ENCODE data around the gene SEC16A.

SEC16A gene

DNA sequence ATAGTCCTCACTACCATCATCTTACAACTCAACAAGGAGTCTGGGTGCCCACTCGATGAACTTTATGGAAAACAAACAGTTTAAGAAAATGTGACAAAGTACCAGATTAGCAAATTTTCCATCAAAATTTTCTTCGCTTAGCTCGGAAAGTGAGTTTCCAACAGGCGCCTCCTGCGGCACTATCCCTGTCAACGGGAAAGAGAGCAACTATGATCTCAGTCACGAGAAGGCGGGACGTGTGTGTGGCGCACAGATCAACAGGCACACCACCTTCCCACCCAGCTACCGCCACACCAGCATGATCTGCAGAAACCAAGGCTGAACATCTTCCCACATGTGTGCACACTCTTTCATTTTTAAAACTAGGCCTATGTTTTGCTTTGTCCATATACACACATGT, 29.5 kb downstream of the SEC16A start:
- in situ Hi-C loops (cut with MboI; ENCODE audit: low sequenced_read_pairs, unreplicated experiment), result no loop called here
- TF ChIP-seq, protein P1, sequence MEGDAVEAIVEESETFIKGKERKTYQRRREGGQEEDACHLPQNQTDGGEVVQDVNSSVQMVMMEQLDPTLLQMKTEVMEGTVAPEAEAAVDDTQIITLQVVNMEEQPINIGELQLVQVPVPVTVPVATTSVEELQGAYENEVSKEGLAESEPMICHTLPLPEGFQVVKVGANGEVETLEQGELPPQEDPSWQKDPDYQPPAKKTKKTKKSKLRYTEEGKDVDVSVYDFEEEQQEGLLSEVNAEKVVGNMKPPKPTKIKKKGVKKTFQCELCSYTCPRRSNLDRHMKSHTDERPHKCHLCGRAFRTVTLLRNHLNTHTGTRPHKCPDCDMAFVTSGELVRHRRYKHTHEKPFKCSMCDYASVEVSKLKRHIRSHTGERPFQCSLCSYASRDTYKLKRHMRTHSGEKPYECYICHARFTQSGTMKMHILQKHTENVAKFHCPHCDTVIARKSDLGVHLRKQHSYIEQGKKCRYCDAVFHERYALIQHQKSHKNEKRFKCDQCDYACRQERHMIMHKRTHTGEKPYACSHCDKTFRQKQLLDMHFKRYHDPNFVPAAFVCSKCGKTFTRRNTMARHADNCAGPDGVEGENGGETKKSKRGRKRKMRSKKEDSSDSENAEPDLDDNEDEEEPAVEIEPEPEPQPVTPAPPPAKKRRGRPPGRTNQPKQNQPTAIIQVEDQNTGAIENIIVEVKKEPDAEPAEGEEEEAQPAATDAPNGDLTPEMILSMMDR (IDR thresholded peaks at IDR 0.05; ENCODE audit: borderline replicate concordance, control extremely low read depth, extremely low read depth, insufficient read depth, missing control alignments), result no peak
- DNase-seq (ENCODE audit: low spot score), result no peak

GRCh38 chr9:136451221-136451877, 31.5 kb downstream of the SEC16A start:
- no peak for DNase-seq (ENCODE audit: low spot score)
- TF ChIP-seq, protein P1 (IDR thresholded peaks at IDR 0.05; ENCODE audit: borderline replicate concordance, control extremely low read depth, extremely low read depth, insufficient read depth, missing control alignments), result no peak
- in situ Hi-C loops (cut with MboI; ENCODE audit: low sequenced_read_pairs, unreplicated experiment), result no loop called here

DNA sequence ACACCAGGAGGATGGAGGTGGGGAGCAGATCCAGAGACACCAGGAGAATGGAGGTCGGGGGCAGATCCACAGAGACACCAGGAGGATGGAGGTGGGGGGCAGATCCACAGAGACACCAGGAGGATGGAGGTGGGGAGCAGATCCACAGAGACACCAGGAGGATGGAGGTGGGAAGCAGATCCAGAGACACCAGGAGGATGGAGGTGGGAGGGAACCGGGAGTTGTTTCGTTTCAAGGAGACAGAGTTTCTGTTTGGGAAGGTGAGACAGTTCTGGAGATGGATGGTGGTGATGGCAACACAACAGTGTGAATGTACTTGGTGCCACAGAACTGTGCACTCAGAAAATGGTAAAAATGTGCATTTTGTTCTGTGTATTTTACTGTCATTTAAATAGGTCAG, 34.2 kb downstream of the SEC16A start:
- TF ChIP-seq, protein P1 (IDR thresholded peaks at IDR 0.05; ENCODE audit: borderline replicate concordance, control extremely low read depth, extremely low read depth, insufficient read depth, missing control alignments), result no peak
- DNase-seq (ENCODE audit: low spot score), result no peak
- in situ Hi-C loops (cut with MboI; ENCODE audit: low sequenced_read_pairs, unreplicated experiment), result no loop called here

DNA sequence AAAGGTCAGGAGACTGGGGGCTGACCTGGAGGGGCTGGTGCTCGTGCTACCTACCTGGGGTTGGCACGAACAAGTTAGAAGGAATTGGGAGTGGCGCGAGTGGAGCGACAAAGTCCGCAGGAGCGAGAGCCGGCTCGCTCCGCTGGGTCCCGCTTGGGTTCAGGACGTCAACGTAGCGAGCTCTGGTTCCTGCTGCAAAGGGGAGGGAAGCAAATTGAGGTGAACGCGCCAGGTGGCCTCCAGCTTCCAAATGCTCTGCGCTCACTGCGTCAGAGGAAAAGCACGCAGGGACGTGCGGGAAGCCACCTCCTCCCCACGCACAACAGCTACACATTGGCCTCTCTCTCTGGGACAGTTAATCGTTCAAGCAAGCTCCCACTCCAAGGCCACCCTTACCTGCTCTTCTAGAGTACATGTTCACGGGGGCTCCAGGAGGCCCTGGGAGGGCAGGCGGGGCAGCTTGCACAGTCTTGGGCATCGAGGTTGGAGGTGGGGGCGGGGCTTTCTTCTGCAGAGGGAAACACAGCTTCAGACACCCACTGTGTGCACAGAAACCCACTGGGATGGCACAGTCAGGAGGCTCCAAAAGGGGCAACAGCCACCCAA, 35.6 kb downstream of the SEC16A start:
- no peak for DNase-seq (ENCODE audit: low spot score)
- TF ChIP-seq, protein P1 (IDR thresholded peaks at IDR 0.05; ENCODE audit: borderline replicate concordance, control extremely low read depth, extremely low read depth, insufficient read depth, missing control alignments), result no peak
- in situ Hi-C loops (cut with MboI; ENCODE audit: low sequenced_read_pairs, unreplicated experiment), result no loop called here

GRCh38 chr9:136445799-136446198, 37.0 kb downstream of the SEC16A start:
- in situ Hi-C loops (cut with MboI; ENCODE audit: low sequenced_read_pairs, unreplicated experiment), result no loop called here
- no peak for DNase-seq (ENCODE audit: low spot score)
- TF ChIP-seq, protein P1 (IDR thresholded peaks at IDR 0.05; ENCODE audit: borderline replicate concordance, control extremely low read depth, extremely low read depth, insufficient read depth, missing control alignments), result no peak

DNA sequence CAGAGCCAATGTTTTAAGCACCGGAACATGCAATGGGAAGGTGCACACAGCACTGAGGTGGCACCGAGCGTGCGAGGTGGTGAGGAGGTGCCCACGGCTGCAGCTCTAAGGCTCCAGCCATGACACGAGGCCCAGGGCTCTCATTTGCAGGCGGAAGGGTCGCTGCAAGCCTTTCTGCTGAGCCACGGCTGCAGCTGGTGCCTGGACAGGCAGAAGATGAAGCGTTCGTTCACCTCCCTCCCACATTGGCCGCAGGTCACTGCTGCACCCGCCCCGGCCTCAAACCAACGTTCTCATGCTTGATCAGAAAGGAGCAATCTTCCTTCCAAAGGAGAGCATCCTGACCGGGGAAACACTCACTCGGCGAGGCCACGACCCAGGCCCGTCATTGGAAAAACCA, 38.7 kb downstream of the SEC16A start:
- DNase-seq (ENCODE audit: low spot score), result no peak
- in situ Hi-C loops (cut with MboI; ENCODE audit: low sequenced_read_pairs, unreplicated experiment), result no loop called here

More for the DNA sequence above, 38.7 kb downstream of the SEC16A start:
- TF ChIP-seq, protein P1 (IDR thresholded peaks at IDR 0.05; ENCODE audit: borderline replicate concordance, control extremely low read depth, extremely low read depth, insufficient read depth, missing control alignments), result no peak

Data from GM13976 (cell line).